NCI-H2107 treated with DMSO at 0.1 percent for 48 hours (cell line): Measurements from ENCODE around the gene SIPA1L3.

Source experiments
- DNase-seq: peaks from one replicate; lab custom pipeline; 2025; ENCODE audit not compliant: unreplicated experiment; lab: John Stamatoyannopoulos, UW

Gene SIPA1L3

DNA sequence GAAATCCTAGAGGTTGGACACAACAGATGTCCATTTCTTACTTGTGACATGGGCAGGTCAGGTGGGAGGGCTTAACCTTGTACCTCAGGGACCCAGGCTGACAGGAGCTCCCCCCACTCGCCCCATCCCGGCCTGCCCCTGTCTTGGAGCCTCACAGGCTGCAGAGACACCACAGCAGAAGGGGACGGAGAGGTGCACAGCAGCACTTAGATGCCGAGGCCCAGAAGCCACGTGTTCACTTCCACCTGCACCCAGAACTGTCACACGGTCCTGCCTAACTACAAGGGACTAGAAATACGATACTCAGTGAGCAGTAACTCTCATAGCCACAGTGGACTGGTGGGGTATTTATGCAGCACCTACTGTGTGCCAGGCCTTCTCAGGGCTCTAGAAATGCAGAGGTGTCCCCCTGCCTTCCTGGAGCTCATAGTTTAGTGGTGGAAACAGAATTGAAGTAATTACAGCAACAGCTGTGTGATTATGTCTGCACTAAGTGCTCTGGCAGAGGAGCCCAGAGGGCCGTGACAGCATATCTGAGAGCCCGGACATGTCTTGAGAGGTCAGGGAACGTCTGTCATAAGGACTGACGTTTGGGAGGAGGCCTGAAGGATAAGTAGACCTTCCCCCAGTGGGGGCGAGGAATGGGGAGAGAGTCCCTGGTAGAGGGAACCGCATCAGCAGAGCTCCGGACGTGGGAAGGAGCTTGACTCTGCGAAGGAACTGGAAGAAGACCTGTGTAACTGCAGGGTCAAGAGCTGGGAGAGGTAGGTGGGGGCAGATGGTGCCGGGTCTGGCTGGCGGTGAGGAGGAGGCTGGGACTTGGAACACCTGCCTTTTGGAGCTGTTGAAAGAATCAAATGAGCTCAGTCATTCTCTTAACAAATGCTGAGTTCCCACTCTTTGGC, 130.0 kb downstream of the SIPA1L3 start:
- peak; percentile 62 for DNase-seq

DNA sequence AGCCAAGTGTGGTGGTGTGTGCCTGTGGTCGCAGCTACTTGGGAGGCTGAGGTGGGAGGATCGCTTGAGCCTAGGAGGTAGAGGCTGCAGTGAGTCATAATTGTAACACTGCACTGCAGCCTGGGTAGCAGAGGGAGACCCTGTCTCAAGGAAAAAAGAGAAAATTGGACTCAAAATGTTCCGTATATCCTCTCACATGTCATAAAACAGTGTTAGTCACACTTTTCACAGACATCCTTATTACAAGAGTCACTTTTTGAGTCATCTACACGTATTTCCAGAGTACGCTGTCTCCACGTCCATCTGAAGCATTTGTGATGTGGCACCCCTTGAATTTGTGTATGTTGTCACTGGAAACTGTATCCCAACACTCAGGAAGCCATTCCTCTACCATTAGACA, 133.0 kb downstream of the SIPA1L3 start:
- DNase-seq, result no peak

DNA sequence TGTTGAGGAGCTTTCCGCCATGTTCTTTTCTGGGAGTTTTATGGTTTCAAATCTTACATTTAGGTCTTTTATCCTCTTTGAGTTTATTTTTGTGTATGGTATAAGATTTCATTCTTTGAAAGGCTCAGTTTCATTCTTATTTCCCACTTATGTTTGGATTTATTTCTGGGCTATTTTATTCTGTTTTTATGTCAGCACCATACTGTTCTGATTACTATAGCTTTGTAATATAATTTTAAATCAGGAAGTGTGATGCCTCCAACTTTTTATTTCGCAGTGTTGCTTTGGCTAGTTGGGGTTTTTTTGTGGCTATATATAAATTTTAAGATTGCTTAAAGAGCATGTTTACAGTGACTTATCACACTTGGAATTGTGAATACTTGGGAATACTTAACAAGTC, 135.1 kb downstream of the SIPA1L3 start:
- DNase-seq, result no peak

DNA sequence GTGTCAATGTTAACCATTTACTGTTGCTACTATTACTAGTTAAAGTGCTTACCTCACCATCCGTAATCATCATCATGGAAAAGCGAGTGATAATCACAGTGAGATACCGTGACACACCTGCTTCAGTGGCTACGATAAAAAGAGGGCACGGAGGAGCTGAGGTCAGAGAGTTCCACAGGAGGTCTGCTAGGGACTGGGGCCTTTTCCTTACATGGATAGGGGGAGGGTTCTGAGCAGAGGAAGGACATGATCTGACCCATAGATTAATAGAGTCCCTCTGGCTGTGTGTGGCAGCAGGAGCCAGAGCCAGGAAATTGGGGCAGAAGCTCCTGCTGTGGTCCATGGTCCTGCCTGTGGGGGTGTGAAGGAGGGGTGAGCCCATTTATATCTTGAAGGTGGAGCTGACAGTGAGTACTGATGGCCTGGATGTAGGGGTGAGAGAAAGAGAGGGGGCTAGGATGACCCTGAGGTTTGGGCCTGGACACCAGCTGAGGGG, 136.7 kb downstream of the SIPA1L3 start:
- no peak for DNase-seq

DNA sequence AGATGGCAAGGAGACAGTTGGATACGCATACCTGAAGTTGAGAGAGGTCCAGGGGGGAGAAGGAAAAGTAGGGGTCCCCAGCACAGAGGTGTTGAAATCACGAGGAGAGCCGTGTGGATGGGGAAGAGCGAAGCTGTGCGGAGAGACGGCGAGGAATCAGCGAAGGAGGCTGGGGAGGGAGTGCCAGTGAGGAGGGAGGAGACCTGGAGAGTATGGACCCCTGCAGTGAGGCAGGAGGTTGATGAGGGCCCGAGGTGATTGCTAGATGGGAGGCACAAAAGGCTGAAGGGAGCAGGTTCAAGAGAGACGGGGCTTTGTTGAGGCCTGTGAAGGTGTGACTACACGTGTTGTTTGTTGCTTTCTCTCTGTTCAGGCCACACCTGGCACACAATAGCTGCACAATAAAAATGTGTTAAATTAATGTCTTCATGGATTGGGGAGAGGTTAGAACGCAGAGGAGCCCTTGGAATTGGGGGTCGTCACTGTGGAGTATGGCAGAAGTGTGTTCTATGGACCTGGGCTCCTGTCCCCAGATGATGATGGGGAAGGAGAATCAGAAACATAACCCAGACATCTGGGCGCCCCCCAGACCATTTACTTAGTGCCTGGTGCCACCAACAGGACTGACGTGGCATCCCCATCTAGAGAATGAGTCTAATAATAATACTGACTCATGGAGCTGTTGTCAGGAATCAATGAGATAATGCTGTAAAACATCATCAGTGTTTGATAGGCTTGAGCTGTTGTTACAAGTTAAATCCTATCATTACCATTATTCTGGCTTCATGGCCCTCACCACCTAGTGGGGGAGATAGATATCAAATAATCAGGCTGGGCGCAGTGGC, 137.5 kb downstream of the SIPA1L3 start:
- no peak for DNase-seq

DNA sequence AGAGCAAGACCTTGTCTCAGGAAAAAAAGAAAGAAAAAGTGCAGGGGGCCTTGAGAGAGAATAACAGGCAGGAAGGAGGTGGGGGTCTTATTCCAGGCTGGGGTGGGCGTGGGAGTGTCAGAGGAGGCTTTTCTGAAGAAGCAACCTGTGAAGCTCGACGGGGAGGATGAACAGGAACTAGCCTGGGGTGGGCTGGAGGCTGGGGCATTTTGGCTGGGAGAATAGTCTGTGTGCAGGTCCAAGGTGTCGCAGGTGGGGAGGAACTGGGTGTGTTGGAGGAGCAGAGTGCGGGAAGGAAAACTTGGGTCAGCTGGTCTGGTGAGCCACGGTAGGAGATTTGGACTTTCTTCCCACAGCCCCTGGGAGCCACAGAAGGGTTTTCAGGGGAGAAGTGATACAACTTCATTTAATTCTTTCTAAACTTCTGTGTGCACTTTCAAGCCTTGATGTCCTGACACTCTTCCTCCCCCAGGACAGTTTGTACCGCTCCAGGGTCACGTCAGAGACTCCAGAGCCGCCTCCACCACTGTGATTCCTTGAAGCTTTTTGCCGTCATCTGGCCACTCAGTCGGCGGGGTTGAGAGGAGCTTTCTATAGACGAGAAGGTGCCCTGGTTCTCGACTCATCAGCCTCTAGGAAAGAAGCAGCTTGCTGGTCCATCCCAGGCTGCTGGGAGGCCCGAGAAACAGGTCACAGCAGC, 138.7 kb downstream of the SIPA1L3 start:
- DNase-seq, result no peak

DNA sequence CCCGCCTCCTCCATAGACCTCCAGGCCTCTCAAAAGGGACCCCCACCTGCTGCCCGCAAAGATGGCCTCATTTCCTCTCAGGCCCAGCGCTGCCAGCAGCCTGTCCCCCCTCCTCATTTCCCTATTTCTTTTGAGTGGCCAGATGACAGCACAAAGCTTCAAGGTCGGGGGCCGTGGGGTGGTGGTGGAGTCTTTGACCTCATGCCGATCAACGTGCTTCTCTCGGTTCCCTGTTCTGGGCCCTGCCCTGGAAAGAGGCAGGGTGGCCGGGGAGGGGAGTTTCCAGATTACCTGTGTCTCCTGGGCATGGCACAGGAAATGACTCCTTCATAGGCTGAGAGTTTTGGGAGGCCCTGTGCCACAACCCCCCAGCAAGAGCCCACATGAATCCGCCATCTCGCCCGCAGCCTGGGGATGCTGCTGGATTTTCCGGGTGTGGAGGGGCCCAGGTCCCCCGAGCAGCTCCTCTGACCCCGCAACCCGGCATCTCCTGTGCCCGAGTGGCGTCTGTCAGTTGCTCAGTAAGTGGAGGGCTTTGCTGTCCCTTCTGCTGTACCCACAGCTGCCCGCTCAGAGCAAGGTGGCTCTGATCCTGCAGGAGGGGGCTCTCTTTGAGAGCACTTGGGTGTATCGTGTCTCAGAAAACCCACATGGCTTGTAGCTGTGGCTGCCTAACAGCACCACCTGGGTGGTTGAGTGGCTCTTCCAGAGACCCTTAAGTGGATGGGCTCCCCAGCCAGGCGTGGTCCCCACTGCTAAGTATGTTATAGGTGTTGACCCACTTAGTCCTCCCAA, 139.4 kb downstream of the SIPA1L3 start:
- no peak for DNase-seq

DNA sequence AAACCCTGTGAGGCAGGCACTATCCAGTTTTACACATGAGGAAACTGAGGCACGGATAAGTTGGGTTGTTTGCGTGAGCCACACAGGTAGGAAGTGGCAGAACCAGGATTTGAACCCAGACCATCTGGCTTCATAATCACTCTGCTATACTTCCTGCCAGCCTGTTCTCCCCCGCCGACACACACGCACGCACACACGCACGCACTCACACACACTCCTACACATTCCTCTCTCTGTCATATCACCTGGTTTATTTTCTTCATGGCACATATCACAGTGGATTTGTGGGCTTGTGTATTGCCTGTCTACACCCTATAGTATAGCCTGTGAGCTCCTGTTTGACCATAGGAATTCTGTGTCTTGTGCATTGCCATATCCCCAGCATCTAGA, 140.0 kb downstream of the SIPA1L3 start:
- no peak for DNase-seq

DNA sequence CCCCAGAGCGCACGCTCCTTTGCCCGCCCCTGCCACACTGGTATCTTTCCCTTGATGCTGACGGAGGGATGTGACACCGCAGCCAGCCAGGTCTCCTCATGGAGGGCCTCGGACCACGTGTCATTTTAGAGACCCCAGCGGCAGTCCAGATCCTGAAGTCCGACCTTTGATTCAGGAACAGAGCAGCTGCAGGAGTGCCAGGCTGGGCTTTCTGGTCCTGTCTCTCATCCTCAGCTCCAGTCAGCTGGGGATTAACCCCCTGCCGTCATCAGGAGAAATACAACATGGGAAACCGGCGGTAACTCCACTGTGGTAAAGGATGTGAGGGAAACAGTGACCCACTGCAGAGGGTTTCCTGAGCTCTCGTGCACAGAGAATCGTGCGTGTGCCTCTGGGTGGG, 140.6 kb downstream of the SIPA1L3 start:
- no peak for DNase-seq

GRCh38 chr19:38049105-38049649, 142.2 kb downstream of the SIPA1L3 start:
- DNase-seq, result no peak

DNA sequence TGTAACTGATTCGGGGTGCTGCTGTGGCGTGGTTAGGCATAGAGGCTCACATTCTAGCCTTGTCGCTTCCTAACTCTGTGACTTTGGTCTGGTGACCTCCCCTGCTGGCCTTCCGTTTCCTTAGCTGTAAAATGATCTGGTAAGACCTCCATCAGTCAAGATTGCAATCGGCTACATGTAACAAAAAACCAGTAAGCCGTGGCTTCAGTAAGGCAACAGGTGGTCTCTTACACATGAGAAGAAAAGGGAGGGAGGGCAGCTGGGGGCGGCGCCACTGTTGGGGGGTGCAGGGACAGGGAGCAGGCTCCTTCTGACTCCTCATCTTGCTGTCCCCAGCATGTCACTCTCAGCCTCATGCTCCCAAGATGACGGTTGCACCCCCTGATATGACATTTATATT, 148.0 kb downstream of the SIPA1L3 start:
- no peak for DNase-seq

GRCh38 chr19:38055655-38056521, 148.9 kb downstream of the SIPA1L3 start:
- peak; percentile 71 for DNase-seq

DNA sequence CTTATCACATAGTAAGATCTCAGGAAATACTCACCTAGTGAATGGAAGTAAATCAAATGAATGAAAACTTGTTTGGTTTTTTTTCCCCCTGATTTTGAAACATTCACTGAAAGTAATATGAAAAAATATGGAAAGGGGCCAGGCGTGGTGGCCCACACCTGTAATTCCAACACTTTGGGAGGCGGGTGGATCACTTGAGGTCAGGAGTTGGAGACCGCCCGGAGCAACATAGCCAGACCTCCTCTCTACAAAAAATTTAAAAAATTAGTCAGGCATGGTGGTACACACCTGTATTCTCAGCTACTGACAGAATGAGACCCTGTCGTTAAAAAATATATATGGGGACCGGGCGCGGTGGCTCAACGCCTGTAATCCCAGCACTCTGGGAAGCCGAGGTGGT, 149.6 kb downstream of the SIPA1L3 start:
- DNase-seq, result no peak

DNA sequence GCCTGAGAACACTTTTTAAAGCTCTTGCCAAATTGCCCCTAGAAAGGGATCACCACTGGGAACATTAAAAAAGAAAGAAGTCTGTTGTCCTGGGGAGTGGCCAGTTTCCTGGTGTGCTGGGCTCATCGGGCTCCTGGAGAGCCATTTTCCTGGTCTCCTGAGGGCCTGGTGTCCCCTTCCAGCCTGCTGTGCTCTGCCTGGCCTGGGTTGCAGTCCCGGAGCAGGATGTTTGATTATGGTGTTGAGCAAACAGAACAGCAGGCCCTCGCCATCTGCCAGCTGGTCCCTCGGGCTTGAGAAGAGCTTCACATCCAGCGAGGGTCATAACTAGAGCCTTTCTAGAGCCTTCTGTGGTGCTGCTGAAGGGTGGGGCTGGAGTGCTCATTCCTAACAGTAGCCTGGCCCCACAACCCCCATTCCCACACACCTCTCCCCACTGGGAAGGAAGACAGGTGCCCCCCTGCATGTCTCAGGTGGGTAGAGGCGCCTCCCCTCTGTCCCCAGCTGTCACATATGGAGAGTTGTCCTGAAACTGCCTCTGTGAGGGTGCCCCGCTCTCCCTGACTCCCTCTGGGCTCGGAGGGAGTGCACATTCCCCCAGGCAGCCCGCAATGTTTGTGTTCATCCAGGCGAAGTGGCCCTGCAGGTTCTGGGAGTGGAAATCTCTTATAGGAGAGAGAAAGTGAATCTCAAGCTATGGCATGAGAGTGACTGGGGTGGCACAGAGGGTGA, 151.1 kb downstream of the SIPA1L3 start:
- peak; percentile 81 for DNase-seq

DNA sequence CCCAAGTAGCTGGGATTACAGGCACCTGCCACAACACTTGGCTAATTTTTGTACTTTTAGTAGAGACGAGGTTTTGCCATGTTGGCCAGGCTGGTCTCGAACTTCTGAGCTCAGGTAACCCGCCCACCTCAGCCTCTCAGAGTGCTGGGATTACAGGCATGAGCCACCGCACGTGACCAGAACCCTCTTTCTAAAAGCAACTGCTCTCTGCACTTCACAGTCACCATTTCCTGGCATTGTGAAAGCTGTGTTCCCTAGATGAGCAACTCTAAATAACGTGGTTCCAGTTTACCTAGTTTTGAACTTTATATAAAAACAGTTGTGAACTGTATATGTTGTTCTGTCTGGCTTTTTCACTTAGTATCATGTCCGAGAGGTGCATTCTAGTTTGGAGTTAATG, 152.9 kb downstream of the SIPA1L3 start:
- no peak for DNase-seq

DNA sequence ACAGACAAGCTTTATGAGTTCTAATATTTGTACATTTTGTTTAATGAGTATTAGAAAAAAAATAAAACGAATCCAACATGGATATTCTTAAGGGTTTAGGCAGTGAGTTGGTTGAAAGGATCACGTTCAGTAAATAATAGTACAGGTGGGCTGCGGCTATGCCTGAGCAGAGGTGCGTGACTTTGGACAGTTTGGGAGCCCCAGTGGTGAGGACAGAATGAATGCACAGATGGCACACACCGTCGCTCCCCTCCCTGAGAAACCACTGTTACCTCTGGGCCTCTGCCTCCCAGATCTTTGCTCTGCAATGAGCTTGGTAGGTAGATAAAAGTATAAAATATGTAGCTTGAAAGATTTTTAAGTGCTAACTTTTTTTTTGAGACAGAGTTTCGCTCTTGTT, 153.3 kb downstream of the SIPA1L3 start:
- DNase-seq, result no peak

- no peak for DNase-seq
Observed at GRCh38 chr19:38061294-38061693, 154.3 kb downstream of the SIPA1L3 start.

- peak; percentile 34 for DNase-seq
Observed at GRCh38 chr19:38062959-38063761, 156.2 kb downstream of the SIPA1L3 start.
